Endothelial cell of umbilical vein (primary cell): ENCODE measurements around the gene TIMM10B. TPM values are rescaled to one million over a fixed set of nuclear protein-coding genes. Genes with fewer than 3 reads are reported as not detected.

Experiments
- BruUV-seq: library from RNA; stranded (reverse); fragments of 400-500 nt; replicated peaks from 2 replicates; lab custom pipeline; 2021; lab: Mats Ljungman, UMichigan
- CTCF ChIA-PET: fragments of 300-600, 350-600 bp; sonication (Branson Sonifier 250); formaldehyde crosslinking; loops from one replicate; lab custom pipeline; 2021; ENCODE audit warnings: antibody characterized with exemption, inconsistent platforms; lab: Charles Lee
- POLR2A ChIA-PET: fragments of 300-600, 350-600 bp; sonication (Branson Sonifier 250); formaldehyde crosslinking; loops from one replicate; lab custom pipeline; 2021; ENCODE audit warnings: antibody characterized with exemption, inconsistent platforms; lab: Charles Lee
- DNase-seq: peaks from one replicate; pipeline ENCODE4 v3.0.0-alpha.2; 2011; ENCODE audit warnings: low read depth, low spot score
- FAIRE-seq: peaks from 2 replicates; lab custom pipeline; 2011; peaks lifted over from hg19 to GRCh38; lab: Jason Lieb, UNC
- H2AFZ ChIP-seq: 2 replicates; pipeline ENCODE4 v1.6.0; 2012; ENCODE audit warnings: low read depth, low read length, control low read depth, inconsistent platforms
- H3K27ac ChIP-seq: 2 replicates; pipeline ENCODE4 v1.5.1; 2011; ENCODE audit warnings: low read depth, mild to moderate bottlenecking, control low read depth, low read length, moderate library complexity; ENCODE audit not compliant: insufficient read depth
- H3K27me3 ChIP-seq, 2 experiments: 2 replicates each; pipeline versions ENCODE4 v1.6.0 to v1.6.1; 2011; ENCODE audit warnings: low read length in 2 of 2, mixed read lengths in 1 of 2; ENCODE audit not compliant: control insufficient read depth in 2 of 2, insufficient read depth in 2 of 2
- H3K36me3 ChIP-seq, 2 experiments: 2 replicates in 1 of 2; 3 replicates in 1 of 2; pipeline ENCODE4 v1.5.1; 2011; ENCODE audit warnings: low read length in 2 of 2, mild to moderate bottlenecking in 1 of 2, moderate library complexity in 1 of 2; ENCODE audit not compliant: control insufficient read depth in 2 of 2, insufficient read depth in 2 of 2; ENCODE audit errors: extremely low read depth in 1 of 2
- H3K4me1 ChIP-seq: 3 replicates; pipeline ENCODE4 v1.5.1; 2011; ENCODE audit warnings: mild to moderate bottlenecking, low read length; ENCODE audit not compliant: control insufficient read depth, insufficient read depth; ENCODE audit errors: extremely low read depth
- H3K4me2 ChIP-seq: 2 replicates; pipeline ENCODE4 v1.6.1; 2011; ENCODE audit warnings: low read length, control low read depth, mixed read lengths; ENCODE audit not compliant: insufficient read depth
- H3K4me3 ChIP-seq, 3 experiments: fragments of 200-600 bp in 1 of 3; sonication (generic), shearing (Covaris generic) in 1 of 3; replicated peaks in 1 of 3; 2 replicates each; pipeline ENCODE4 v1.5.1; 2011 to 2016; ENCODE audit warnings: control low read depth in 3 of 3, low read length in 3 of 3, mild to moderate bottlenecking in 2 of 3, inconsistent platforms in 1 of 3, low read depth in 1 of 3, moderate library complexity in 1 of 3; ENCODE audit not compliant: insufficient read depth in 1 of 3
- H3K79me2 ChIP-seq: 2 replicates; pipeline ENCODE4 v1.6.0; 2012; ENCODE audit warnings: low read length, inconsistent platforms; ENCODE audit not compliant: control insufficient read depth, insufficient read depth
- H3K9ac ChIP-seq: replicated peaks from 2 replicates; pipeline ENCODE3; 2011; ENCODE audit warnings: low read length, control low read depth; ENCODE audit not compliant: insufficient read depth; ENCODE audit errors: extremely low read depth
- H3K9me1 ChIP-seq: replicated peaks from 3 replicates; pipeline ENCODE4 v1.6.0; 2011; ENCODE audit warnings: mild to moderate bottlenecking, low read length; ENCODE audit not compliant: control insufficient read depth, insufficient read depth; ENCODE audit errors: extremely low read depth
- H3K9me3 ChIP-seq: replicated peaks from 2 replicates; pipeline ENCODE4 v1.5.1; 2012; ENCODE audit warnings: low read length, inconsistent platforms; ENCODE audit not compliant: control insufficient read depth, insufficient read depth
- H4K20me1 ChIP-seq: replicated peaks from 2 replicates; pipeline ENCODE3; 2011; ENCODE audit warnings: mild to moderate bottlenecking, low read length; ENCODE audit not compliant: control insufficient read depth, insufficient read depth; ENCODE audit errors: extremely low read depth
- CTCF ChIP-seq, 2 donors: IDR thresholded peaks; 1 replicate in 1 of 2; 2 replicates in 1 of 2; pipeline ENCODE4 v1.5.1; 2011; ENCODE audit warnings: low read length in 2 of 2, mild to moderate bottlenecking in 2 of 2, moderate library complexity in 2 of 2, control low read depth in 1 of 2, inconsistent platforms in 1 of 2, low read depth in 1 of 2; ENCODE audit not compliant: insufficient read depth in 1 of 2; ENCODE audit errors: extremely low read depth in 1 of 2
- EZH2 ChIP-seq: IDR thresholded peaks from 2 replicates; pipeline ENCODE4 v1.6.1; 2012; ENCODE audit warnings: borderline replicate concordance, low read depth, mild to moderate bottlenecking, moderate library complexity, low read length, inconsistent platforms; ENCODE audit not compliant: severe bottlenecking
- FOS ChIP-seq: IDR thresholded peaks from 2 replicates; pipeline ENCODE4 v1.6.1; 2011; ENCODE audit warnings: mild to moderate bottlenecking, low read length, moderate library complexity, borderline replicate concordance; ENCODE audit not compliant: insufficient read depth
- GATA2 ChIP-seq: IDR thresholded peaks from 2 replicates; pipeline ENCODE4 v1.7.0; 2011; ENCODE audit warnings: low read depth, mild to moderate bottlenecking, moderate library complexity, mixed read lengths, low read length; ENCODE audit not compliant: insufficient read length, insufficient read depth
- JUN ChIP-seq: IDR thresholded peaks from 2 replicates; pipeline ENCODE4 v1.6.1; 2011; ENCODE audit warnings: borderline replicate concordance, low read depth; ENCODE audit not compliant: insufficient read length, insufficient read depth
- MAX ChIP-seq: IDR thresholded peaks from 2 replicates; pipeline ENCODE4 v1.6.1; 2011; ENCODE audit not compliant: insufficient read depth, insufficient read length
- MYC ChIP-seq: IDR thresholded peaks from one replicate; pipeline ENCODE4 v1.6.1; 2011; ENCODE audit warnings: mild to moderate bottlenecking, low read depth, low read length
- POLR2A ChIP-seq: IDR thresholded peaks from 2 replicates; pipeline ENCODE4 v1.6.1; 2012; ENCODE audit warnings: low read depth, mild to moderate bottlenecking, control low read depth, low read length
- POLR2AphosphoS5 ChIP-seq: IDR thresholded peaks from 2 replicates; pipeline ENCODE4 v1.6.1; 2012; ENCODE audit warnings: low read depth, mild to moderate bottlenecking, control low read depth, low read length, moderate library complexity; ENCODE audit not compliant: insufficient read depth
- dilution Hi-C: fragments of 300-500 bp; cut with MboI; formaldehyde crosslinking; loops from one replicate; pipeline ENCODE4 v1.15.0; 2019; ENCODE audit warnings: low sequenced_read_pairs; ENCODE audit not compliant: extremely low pct_ligation_motif_present
- intact Hi-C: fragments of 100-400 bp; cut with micrococcal nuclease; formaldehyde crosslinking; loops from one replicate; pipeline ENCODE4 v1.10.0; 2022
- polyA plus RNA-seq, 4 experiments: library from polyadenylated mRNA; depleted of rRNA in 3 of 4; stranded (reverse) in 3 of 4; unstranded in 1 of 4; fragments of >200 nt; gene quantifications; 2 replicates each; pipeline versions ENCODE4 v1.2.1 to v1.2.3, GENCODE V29; 2011 to 2012; ENCODE audit warnings: missing spikeins in 1 of 4
- total RNA-seq: library from RNA; stranded (reverse); gene quantifications from 2 replicates; pipeline ENCODE4 v1.2.3, GENCODE V29; 2021

TIMM10B gene
- total and polyA plus RNA-seq, 2 donors (not counting 3 experiments of a cell fraction or from before 2014, with no cell fraction given), result 31.3 to 36.5 TPM

GRCh38 chr11:6504166-6504565 lies 22.9 kb downstream of the TIMM10B start:
- no peak for TF ChIP-seq MAX
- no peak for TF ChIP-seq MYC
- no peak for TF ChIP-seq POLR2A
- TF ChIP-seq EZH2, result no peak
- no peak for TF ChIP-seq GATA2
- TF ChIP-seq FOS, result no peak
- no peak for TF ChIP-seq JUN
- TF ChIP-seq CTCF (IDR thresholded peaks at IDR 0.05; ENCODE audit: extremely low read depth in 1 of 2, insufficient read depth in 1 of 2, low read depth in 1 of 2, low read length in 2 of 2), result no peak
- TF ChIP-seq POLR2AphosphoS5, result no peak
- POLR2A ChIA-PET, result no interaction called here

More at GRCh38 chr11:6504166-6504565, 22.9 kb downstream of the TIMM10B start:
- H3K4me1 ChIP-seq, result no peaks in the 10 kb centered on the region
- H3K9ac ChIP-seq, result no peak overlapping the region
- BruUV-seq, result no TSS peak
- H4K20me1 ChIP-seq, result no peaks in the 10 kb centered on the region
- dilution Hi-C loops, result no loop called here
- no peaks in the 10 kb centered on the region for H3K36me3 ChIP-seq
- no peak overlapping the region for H3K4me2 ChIP-seq
- H3K79me2 ChIP-seq, result no peaks in the 10 kb centered on the region
- no peak for FAIRE-seq
- H3K27ac ChIP-seq, result no peak overlapping the region
- H3K4me3 ChIP-seq, result no peak overlapping the region
- intact Hi-C loops, result no loop called here
- no peaks in the 10 kb centered on the region for H3K9me3 ChIP-seq
- DNase-seq, result no peak
- no peaks in the 10 kb centered on the region for H3K9me1 ChIP-seq
- no peaks in the 10 kb centered on the region for H3K27me3 ChIP-seq
- H2AFZ ChIP-seq, result no peak overlapping the region
- CTCF ChIA-PET, result interaction anchor here (1.0 to 5.9 kb wide), 10 partner anchors 9 to 141 kb away, joined by 3 to 180 read pairs (median 8); partner anchors contain the start of genes ARFIP2, DNHD1, HPX and SMPD1
